Stomach smooth muscle (tissue), 2 donors: Measurements from ENCODE around the gene WDCP.

ENCODE experiments used
- H3K27ac ChIP-seq: one replicate; pipeline ENCODE4 v1.7.0; 2013; ENCODE audit warnings: mild to moderate bottlenecking, low read length, inconsistent platforms
- H3K27me3 ChIP-seq, 2 donors: one replicate each; pipeline ENCODE4 v1.7.0; 2013; ENCODE audit warnings: low read length in 2 of 2; ENCODE audit not compliant: insufficient read depth in 2 of 2, control insufficient read depth in 1 of 2
- H3K36me3 ChIP-seq, 2 donors: one replicate each; pipeline ENCODE4 v1.7.0; 2013; ENCODE audit warnings: low read length in 2 of 2; ENCODE audit not compliant: control insufficient read depth in 2 of 2, insufficient read depth in 2 of 2
- H3K4me1 ChIP-seq: one replicate; pipeline ENCODE4 v1.7.0; 2013; ENCODE audit warnings: low read length; ENCODE audit not compliant: control insufficient read depth, insufficient read depth
- H3K4me3 ChIP-seq, 2 donors: one replicate each; pipeline ENCODE4 v1.7.0; 2013; ENCODE audit warnings: low read length in 2 of 2
- H3K9ac ChIP-seq, 2 donors: one replicate each; pipeline ENCODE4 v1.7.0; 2013; ENCODE audit warnings: low read length in 2 of 2, mild to moderate bottlenecking in 1 of 2
- H3K9me3 ChIP-seq, 2 donors: one replicate each; pipeline ENCODE4 v1.7.0; 2013; ENCODE audit warnings: low read length in 2 of 2; ENCODE audit not compliant: control insufficient read depth in 2 of 2
- donor health status: healthy.
- donor health status: Pancreatic carcinoma.

Gene WDCP

GRCh38 chr2:24082787-24083566 lies 35.8 kb upstream of the WDCP start:
- H3K9me3 ChIP-seq = no peaks in the 10 kb centered on the region
- peak overlapping the region in 1 of 2 donors; percentile 80 for H3K4me3 ChIP-seq
- H3K27ac ChIP-seq = peak overlapping the region; percentile 88
- peak overlapping the region in 1 of 2 donors; percentile 74 for H3K9ac ChIP-seq
- no peaks in the 10 kb centered on the region for H3K27me3 ChIP-seq
- peaks cover 8 to 18% of the 10 kb centered on the region in 2 donors for H3K36me3 ChIP-seq
- H3K4me1 ChIP-seq = peaks cover 21% of the 10 kb centered on the region

DNA sequence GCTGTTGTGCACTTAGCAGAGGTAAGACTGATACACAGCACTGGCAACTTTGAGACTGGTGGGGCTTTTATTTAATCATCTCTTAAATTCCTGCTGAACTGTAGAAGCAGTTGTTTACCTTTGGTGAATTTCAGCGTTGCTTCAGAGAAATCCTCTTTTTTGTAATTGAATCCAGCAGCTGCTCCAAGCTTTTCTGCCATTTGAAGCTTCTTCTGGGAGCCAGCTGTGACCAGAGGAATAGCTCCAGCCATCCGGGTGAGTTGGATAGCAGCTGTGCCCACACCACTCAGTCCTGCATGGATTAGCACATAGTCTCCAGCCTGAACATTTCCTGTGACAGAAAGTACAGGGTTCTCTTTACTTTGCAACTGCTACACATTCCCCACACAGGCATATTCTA lies 33.5 kb upstream of the WDCP start:
- Histone ChIP-seq H3K27ac (no peak overlapping the region), H3K36me3 (peaks cover 8 to 18% of the 10 kb centered on the region in 2 donors), H3K9ac (no peak overlapping the region), H3K4me1 (peaks cover 32% of the 10 kb centered on the region), H3K27me3 (no peaks in the 10 kb centered on the region), H3K9me3 (no peaks in the 10 kb centered on the region), H3K4me3 (no peak overlapping the region)

DNA sequence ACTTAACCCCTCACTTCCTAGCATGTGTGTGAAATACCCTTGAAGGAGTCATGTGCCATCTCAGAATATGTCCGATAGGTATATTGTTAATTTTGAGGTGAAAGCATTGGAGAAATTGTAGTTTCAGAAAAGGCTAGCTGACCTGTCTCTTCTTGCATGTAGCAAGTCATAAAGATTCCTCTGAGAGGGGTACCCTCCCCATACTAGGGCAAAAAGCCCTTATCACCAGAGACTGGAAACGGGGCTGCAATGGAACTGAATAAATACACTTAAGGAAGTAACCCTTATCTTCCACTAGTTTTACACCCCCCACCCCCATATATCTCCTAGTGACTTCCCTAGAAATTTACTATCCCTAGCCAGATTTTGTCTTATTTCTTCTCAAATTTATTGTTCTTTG lies 30.7 kb upstream of the WDCP start:
- Histone ChIP-seq H3K4me1 (peaks cover 12% of the 10 kb centered on the region), H3K9ac (peak overlapping the region; percentile 73 to 98), H3K4me3 (peak overlapping the region; percentile 99 to 100), H3K27me3 (no peaks in the 10 kb centered on the region), H3K36me3 (peaks cover 12 to 19% of the 10 kb centered on the region in 2 donors), H3K9me3 (no peaks in the 10 kb centered on the region), H3K27ac (peak overlapping the region; percentile 92)

- Histone ChIP-seq H3K4me1 (peaks cover 12% of the 10 kb centered on the region), H3K27ac (peak overlapping the region; percentile 92), H3K27me3 (no peaks in the 10 kb centered on the region), H3K9me3 (no peaks in the 10 kb centered on the region), H3K36me3 (peaks cover 13 to 19% of the 10 kb centered on the region in 2 donors), H3K9ac (peak overlapping the region; percentile 73 to 98), H3K4me3 (peak overlapping the region; percentile 99 to 100)
Measured at GRCh38 chr2:24077535-24077877, 30.3 kb upstream of the WDCP start.

- peak overlapping the region; percentile 99 to 100 for H3K4me3 ChIP-seq
- H3K4me1 ChIP-seq = peaks cover 12% of the 10 kb centered on the region
- H3K27ac ChIP-seq = peak overlapping the region; percentile 92
- H3K27me3 ChIP-seq = no peaks in the 10 kb centered on the region
- peaks cover 13 to 14% of the 10 kb centered on the region in 2 donors for H3K36me3 ChIP-seq
- peak overlapping the region; percentile 73 to 98 for H3K9ac ChIP-seq
- no peaks in the 10 kb centered on the region for H3K9me3 ChIP-seq
Measured at GRCh38 chr2:24076849-24077534, 29.8 kb upstream of the WDCP start.

DNA sequence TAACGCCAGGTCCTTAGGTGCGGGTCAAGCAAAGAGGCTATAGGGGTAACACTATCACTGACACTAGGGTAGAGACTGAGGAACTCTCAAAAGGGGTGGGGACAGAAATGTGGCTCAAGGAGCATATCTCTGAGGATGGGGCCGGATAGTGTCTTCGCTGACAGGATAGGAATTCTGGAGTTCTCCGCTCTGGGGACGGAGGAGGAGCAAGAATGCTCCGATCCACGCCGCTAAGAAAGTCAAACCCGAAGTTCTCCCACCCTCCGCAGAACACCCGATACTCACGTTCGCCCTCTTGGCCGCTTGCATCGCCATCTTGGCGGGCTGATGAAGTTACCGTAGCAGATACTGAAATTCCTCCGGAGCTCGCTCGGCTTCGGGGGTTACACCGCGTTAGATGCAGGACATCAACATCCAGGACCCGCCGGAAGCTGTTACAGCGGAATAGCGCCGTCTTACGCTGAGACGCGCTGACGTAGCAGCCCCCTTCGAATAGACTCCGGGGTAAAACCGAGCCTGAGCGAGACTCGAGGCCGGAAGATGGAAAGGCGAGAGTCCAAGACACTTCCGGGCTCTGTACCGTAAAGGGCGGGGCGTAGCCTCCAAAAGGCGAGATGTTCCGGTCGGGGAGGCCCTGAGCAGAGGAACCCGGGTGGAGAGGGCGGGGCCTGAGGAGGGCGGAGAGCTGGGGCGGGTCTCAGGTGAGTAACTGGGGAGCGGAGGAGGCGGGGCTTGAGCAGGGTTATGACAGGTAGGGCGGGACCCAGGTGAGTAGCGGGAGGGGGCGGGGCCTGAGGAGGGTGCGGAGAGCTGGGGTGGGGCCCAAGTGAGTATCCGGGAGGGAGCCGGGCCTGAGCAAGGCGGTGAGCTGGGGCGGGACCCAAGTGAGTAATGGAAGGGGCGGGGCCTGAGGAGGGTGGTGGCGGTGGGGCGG lies 29.0 kb upstream of the WDCP start, which contains the start of gene SF3B6:
TSS of gene SF3B6 (minus strand) at position 412 of the 934 bp plus-strand sequence. CDS start at position 315, 97 bp downstream.
- peak within 1 kb of the TSS; percentile 92 for H3K27ac ChIP-seq
- peak within 1 kb of the TSS; percentile 91 to 98 for H3K9ac ChIP-seq
- no peaks in the 10 kb centered on the region for H3K27me3 ChIP-seq
- no peaks in the 10 kb centered on the region for H3K9me3 ChIP-seq
- peaks cover 13% of the 10 kb centered on the region in 2 donors for H3K36me3 ChIP-seq
- H3K4me1 ChIP-seq = peaks cover 12% of the 10 kb centered on the region
- H3K4me3 ChIP-seq = peak within 1 kb of the TSS; percentile 99 to 100

- no peaks in the 10 kb centered on the region for H3K9me3 ChIP-seq
- peak overlapping the region in 1 of 2 donors; percentile 98 for H3K9ac ChIP-seq
- H3K36me3 ChIP-seq = peaks cover 9 to 10% of the 10 kb centered on the region in 2 donors
- no peaks in the 10 kb centered on the region for H3K27me3 ChIP-seq
- H3K4me3 ChIP-seq = peak overlapping the region; percentile 99 to 100
- H3K27ac ChIP-seq = no peak overlapping the region
- H3K4me1 ChIP-seq = peaks cover 12% of the 10 kb centered on the region
Measured at GRCh38 chr2:24075259-24075658, 28.1 kb upstream of the WDCP start.

DNA sequence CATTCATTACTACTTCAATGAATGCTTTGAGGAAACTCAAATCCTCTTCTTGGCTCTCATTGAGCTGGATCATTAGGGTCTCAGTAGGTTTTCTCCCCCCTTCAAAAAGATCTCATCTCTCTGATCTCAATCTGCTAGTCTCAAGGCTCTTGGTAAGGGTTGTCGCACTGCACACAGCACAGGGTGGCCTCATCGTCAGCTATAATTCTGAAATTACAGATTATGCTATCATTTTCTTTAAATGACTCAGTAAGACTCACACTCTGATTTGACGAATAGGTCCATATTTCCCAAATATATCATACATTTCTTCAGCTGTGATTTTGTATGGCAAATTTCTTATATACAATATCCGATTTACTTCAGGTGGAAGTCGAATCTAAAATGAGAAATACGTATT lies 26.6 kb upstream of the WDCP start:
- Histone ChIP-seq H3K4me3 (no peak overlapping the region), H3K36me3 (peaks cover 14 to 16% of the 10 kb centered on the region in 2 donors), H3K27me3 (no peaks in the 10 kb centered on the region), H3K9me3 (no peaks in the 10 kb centered on the region), H3K27ac (no peak overlapping the region), H3K9ac (no peak overlapping the region), H3K4me1 (peaks cover 12% of the 10 kb centered on the region)

DNA sequence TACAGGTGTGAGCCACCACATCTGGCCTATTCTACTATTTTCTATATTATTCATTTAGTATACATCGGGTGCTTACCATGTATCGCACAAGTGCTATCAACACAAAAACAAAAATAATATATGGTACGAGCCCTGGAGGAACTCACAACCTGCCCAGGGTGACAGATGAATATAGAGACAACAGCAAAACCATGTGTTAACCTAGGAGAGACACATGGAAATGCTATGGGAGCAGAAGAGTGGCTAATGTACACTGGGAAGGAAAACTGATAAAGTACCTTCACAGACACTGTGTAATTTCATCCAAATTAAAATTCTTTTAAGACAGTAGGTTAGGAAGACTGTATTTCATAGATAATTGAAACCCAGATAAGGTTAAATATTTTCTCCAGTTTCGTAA lies 25.1 kb upstream of the WDCP start:
- Histone ChIP-seq H3K4me3 (no peak overlapping the region), H3K9me3 (no peaks in the 10 kb centered on the region), H3K9ac (no peak overlapping the region), H3K36me3 (peaks cover 18 to 26% of the 10 kb centered on the region in 2 donors), H3K4me1 (peaks cover 5% of the 10 kb centered on the region), H3K27me3 (no peaks in the 10 kb centered on the region), H3K27ac (no peak overlapping the region)

- H3K36me3 ChIP-seq = peaks cover 13 to 27% of the 10 kb centered on the region in 2 donors
Measured at GRCh38 chr2:24065341-24065740, 18.1 kb upstream of the WDCP start.

More at GRCh38 chr2:24065341-24065740, 18.1 kb upstream of the WDCP start:
- no peaks in the 10 kb centered on the region for H3K27me3 ChIP-seq
- H3K4me1 ChIP-seq = no peaks in the 10 kb centered on the region
- no peak overlapping the region for H3K27ac ChIP-seq
- H3K9me3 ChIP-seq = no peaks in the 10 kb centered on the region
- no peak overlapping the region for H3K9ac ChIP-seq
- no peak overlapping the region for H3K4me3 ChIP-seq
